ENCODE data around the gene TRIM65. TPM values are rescaled to one million over a fixed set of nuclear protein-coding genes. Genes with fewer than 3 reads are reported as not detected.
"Not testable (repeated sequence)": the region's sequence is repeated elsewhere in the genome, so short reads cannot be mapped to it uniquely, and the experiment has no call there.

Gene TRIM65
- total RNA-seq, 4 donors from 2014 or later = 13.3 to 36.4 (median 27.4) TPM

DNA sequence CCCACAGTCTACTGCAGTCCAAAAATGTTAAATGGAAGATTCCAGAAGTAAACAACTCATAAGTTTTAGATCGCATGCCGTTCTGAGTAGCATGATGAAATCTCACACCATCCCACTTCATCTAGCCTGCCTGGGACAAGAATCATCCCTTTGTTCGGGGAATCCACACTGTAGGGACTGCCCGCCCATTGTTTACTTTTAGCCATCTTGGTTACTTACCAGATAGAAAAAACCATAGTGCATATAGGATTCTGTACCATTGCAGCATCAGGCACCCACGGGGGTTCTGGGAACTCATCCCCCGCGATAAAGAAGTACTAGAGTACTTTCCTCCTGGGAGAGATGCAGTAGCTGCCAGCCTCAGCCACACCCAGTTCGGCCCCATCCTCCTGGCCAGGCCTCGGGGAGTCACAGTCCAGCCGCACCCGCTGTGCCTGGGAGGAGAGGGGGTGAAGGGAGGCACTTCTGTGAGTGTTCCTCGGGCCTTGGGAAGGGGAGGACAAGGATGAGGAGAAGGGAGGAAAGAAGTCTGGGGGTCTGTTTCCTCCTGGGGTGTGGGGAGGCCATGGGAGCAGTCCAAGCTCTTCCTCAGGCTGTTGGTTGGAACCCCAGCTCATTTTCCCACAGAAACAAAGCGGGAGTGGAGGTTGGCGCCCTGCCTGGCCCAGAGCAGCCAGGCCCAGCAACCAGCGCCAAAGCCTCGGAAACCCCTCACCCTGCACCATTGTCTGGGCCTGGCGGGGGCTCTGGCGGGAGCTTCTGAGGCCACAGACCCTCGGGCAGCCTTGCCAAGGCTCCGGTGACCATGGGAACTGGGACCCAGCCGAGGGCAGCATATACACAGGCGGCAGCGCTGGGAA is 27.2 kb downstream of the TRIM65 start:
- 25% methylated on average over 9 of the region's 23 CpGs for WGBS
- DNase-seq (ENCODE audit: extremely low spot score) = no peak
- Histone ChIP-seq H3K27ac (replicated peaks in 1 of 4) (peak overlapping the region; percentile 97 to 99 (median 98)), H3K4me1 (peaks cover 68 to 78% (median 77%) of the 10 kb centered on the region in 4 donors), H3K36me3 (peaks cover 6 to 11% (median 10%) of the 10 kb centered on the region in 4 donors), H3K9me3 (no peaks in the 10 kb centered on the region), H3K4me3 (peak overlapping the region; percentile 42 to 56 (median 44)), H3K27me3 (no peaks in the 10 kb centered on the region)
- no peak for TF ChIP-seq POLR2A (IDR thresholded peaks at IDR 0.05; ENCODE audit: low read depth)
- peak; percentile 52 to 74 for TF ChIP-seq POLR2AphosphoS5 (IDR thresholded peaks at IDR 0.05)
- intact Hi-C loops (cut with DNase I) = no loop called here

DNA sequence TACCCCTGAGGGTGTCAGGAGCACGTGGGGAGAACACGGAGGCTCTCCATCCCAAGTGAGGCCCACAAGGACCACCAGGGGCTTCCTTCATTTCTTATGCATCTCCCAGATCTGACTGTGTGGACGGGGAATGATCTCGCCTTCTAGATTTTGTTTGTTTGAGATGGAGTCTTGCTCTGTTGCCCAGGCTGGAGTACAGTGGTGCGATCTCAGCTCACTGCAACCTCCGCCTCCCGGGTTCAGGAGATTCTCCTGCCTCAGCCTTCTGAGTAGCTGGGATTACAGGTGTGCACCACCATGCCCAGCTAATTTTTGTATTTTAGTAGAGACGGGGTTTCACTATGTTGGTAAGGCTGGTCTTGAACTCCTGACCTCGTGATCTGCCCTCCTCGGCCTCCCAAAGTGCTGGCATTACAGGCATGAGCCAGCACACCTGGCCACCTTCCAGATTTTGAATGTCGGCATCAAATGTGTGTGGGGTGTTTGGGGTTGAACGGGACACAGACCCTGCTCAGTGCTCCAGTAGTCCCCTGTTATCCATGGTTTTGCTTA is 27.9 kb downstream of the TRIM65 start:
- H3K36me3 ChIP-seq; intact Hi-C loops (cut with DNase I); DNase-seq (ENCODE audit: extremely low spot score); H3K9me3 ChIP-seq; H3K27me3 ChIP-seq: not testable (repeated sequence)
- Histone ChIP-seq H3K27ac (replicated peaks in 1 of 4) (peak overlapping the region; percentile 97 to 99 (median 98)), H3K4me3 (peak overlapping the region in 1 of 4 donors; percentile 43), H3K4me1 (peaks cover 67 to 78% (median 77%) of the 10 kb centered on the region in 4 donors)
- WGBS = 77% methylated on average over 12 of the region's 12 CpGs

DNA sequence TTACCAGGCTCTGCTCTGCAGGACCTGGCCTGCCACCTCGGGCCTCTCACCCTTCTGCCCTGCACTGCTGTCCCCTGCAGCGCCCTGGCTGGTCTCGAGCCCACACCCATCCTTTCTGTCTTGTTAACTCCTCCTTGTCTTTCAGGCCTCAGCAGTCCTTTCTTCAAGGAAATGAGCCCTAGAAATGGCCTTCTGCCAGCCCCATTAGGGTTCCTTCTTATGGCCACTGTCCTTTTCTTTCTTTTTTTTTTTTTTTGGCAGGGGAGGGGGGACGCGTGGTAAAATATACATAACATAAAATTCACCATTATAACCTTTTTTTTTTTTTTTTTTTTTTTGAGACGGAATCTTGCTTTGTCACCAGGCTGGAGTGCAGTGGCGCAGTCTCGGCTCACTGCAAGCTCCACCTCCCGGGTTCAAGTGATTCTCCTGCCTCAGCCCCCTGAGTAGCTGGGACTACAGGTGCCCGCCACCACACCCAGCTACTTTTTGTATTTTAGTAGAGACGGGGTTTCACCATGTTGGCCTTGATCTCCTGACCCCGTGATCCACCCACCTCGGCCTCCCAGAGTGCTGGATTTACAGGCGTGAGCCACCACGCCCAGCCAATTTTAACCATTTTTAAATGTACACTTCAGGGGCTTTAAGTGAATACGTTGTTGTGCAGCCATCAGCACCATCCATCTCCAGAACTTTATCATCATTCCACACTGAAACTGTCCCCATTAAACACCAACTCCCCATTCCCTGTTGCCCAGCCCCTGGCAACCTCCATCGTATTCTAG is 31.2 kb downstream of the TRIM65 start:
- WGBS = 79% methylated on average over 17 of the region's 17 CpGs
- Histone ChIP-seq H3K27ac (replicated peaks in 1 of 4) (peak overlapping the region; percentile 75 to 83 (median 81)), H3K4me1 (peaks cover 43 to 74% (median 72%) of the 10 kb centered on the region in 4 donors)
- DNase-seq (ENCODE audit: extremely low spot score); H3K9me3 ChIP-seq; H3K27me3 ChIP-seq; H3K36me3 ChIP-seq; intact Hi-C loops (cut with DNase I); H3K4me3 ChIP-seq: not testable (repeated sequence)

DNA sequence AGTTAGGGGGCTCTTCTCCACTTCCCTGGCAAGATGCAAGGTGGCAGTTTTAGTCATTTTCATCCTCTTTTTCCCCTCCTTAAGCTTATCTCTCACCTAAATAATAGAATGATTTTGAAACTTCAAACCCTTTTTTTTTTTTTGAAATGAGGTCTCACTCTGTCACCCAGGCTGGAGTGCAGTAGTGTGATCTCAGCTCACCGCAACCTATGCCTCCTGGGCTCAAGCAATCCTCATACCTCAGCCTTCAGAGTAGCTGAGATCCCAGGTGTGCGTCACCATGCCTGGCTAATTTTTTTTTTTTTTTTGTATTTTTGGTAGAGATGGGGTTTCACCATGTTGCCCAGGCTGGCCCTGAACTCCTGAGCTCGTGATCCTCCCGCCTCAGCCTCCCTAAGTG is 31.9 kb downstream of the TRIM65 start:
- 75% methylated on average over 4 of the region's 4 CpGs for WGBS
- H3K27me3 ChIP-seq; intact Hi-C loops (cut with DNase I); H3K4me3 ChIP-seq; H3K36me3 ChIP-seq; DNase-seq (ENCODE audit: extremely low spot score); H3K9me3 ChIP-seq: not testable (repeated sequence)
- Histone ChIP-seq H3K27ac (replicated peaks in 1 of 4) (peak overlapping the region; percentile 75 to 83 (median 81)), H3K4me1 (peaks cover 40 to 67% (median 65%) of the 10 kb centered on the region in 4 donors)

DNA sequence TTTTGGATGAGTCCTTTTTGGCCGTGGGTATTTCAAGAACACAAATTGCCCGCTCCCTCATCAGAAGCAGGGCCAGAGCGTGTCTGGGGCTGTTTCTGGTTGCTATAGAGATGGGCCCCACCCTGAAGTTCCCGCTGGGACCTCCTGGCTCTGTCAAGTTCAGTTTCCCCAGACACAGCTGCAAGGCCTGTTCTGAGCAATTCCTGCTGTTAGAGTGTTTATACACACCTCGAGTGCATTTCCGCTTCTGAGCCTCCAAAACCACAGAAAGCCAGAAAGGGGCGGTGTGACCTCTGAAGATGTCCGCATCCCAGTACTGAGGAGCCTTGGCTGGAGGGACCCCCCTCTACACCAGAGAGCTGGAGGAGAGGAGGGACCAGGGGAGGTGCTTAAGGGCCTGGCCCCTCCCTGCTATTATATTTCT is 32.3 kb downstream of the TRIM65 start:
- TF ChIP-seq EP300 (IDR thresholded peaks at IDR 0.05) (no peak), POLR2AphosphoS5 (IDR thresholded peaks at IDR 0.05) (peak; percentile 80 to 84)
- 21% methylated on average over 5 of the region's 8 CpGs for WGBS
- H3K9me3 ChIP-seq = no peaks in the 10 kb centered on the region

DNA sequence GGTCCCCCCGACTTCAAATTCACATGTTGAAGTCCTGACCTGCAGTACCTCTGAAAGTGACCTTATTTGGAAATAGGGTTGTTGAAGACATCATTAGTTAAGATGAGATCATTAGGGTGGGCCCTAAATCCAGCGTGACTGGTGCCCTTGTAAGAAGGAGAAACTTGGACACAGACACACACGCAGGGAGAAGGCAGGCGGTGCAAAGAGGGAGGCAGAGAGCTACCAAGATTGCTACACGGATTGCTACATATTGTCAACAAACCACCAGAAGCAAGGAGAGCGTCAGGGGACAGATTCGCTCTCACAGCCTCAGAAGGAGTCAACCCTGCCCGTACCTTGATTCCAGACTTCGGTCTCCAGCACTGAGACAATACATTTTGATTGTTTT is 34.8 kb downstream of the TRIM65 start:
- WGBS = 51% methylated on average over 9 of the region's 9 CpGs
- no peak for TF ChIP-seq EP300 (IDR thresholded peaks at IDR 0.05)
- peak; percentile 89 to 91 for TF ChIP-seq POLR2AphosphoS5 (IDR thresholded peaks at IDR 0.05)
- TF ChIP-seq, protein P1, sequence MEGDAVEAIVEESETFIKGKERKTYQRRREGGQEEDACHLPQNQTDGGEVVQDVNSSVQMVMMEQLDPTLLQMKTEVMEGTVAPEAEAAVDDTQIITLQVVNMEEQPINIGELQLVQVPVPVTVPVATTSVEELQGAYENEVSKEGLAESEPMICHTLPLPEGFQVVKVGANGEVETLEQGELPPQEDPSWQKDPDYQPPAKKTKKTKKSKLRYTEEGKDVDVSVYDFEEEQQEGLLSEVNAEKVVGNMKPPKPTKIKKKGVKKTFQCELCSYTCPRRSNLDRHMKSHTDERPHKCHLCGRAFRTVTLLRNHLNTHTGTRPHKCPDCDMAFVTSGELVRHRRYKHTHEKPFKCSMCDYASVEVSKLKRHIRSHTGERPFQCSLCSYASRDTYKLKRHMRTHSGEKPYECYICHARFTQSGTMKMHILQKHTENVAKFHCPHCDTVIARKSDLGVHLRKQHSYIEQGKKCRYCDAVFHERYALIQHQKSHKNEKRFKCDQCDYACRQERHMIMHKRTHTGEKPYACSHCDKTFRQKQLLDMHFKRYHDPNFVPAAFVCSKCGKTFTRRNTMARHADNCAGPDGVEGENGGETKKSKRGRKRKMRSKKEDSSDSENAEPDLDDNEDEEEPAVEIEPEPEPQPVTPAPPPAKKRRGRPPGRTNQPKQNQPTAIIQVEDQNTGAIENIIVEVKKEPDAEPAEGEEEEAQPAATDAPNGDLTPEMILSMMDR (IDR thresholded peaks at IDR 0.05) = no peak
- intact Hi-C loops (cut with DNase I) = no loop called here
- no peaks in the 10 kb centered on the region for H3K9me3 ChIP-seq
- peaks cover 37 to 57% (median 48%) of the 10 kb centered on the region in 4 donors for H3K4me1 ChIP-seq
- no peak for DNase-seq (ENCODE audit: extremely low spot score)
- no peaks in the 10 kb centered on the region for H3K27me3 ChIP-seq
- no peak overlapping the region for H3K4me3 ChIP-seq
- peak overlapping the region; percentile 75 to 83 (median 81) for H3K27ac ChIP-seq (replicated peaks in 1 of 4)
- H3K36me3 ChIP-seq = no peaks in the 10 kb centered on the region

More for the DNA sequence above, 32.3 kb downstream of the TRIM65 start:
- peak overlapping the region; percentile 75 to 83 (median 81) for H3K27ac ChIP-seq (replicated peaks in 1 of 4)
- H3K27me3 ChIP-seq = no peaks in the 10 kb centered on the region
- H3K36me3 ChIP-seq = no peaks in the 10 kb centered on the region
- intact Hi-C loops (cut with DNase I) = no loop called here
- no peak overlapping the region for H3K4me3 ChIP-seq
- peaks cover 36 to 62% (median 61%) of the 10 kb centered on the region in 4 donors for H3K4me1 ChIP-seq
- DNase-seq (ENCODE audit: extremely low spot score) = no peak

DNA sequence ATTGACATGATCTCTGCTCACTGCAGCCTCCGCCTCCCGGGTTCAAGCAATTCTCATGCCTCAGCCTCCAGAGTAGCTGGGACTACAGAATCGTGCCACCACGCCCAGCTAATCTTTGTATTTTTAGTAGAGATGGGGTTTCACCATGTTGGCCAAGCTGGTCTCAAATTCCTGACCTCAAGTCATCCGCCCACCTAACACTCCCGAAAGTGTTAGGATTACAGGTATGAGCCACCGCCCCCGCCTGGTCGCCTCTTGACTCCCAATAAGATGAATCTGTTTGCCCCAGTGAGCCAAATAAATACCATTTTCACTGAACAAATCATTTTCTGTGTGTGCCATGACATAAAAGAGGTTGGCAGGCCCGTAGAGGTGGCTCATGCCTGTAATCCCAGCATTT is 37.4 kb downstream of the TRIM65 start:
- DNase-seq (ENCODE audit: extremely low spot score); H3K9me3 ChIP-seq; H3K4me3 ChIP-seq; H3K36me3 ChIP-seq; intact Hi-C loops (cut with DNase I); H3K27me3 ChIP-seq: not testable (repeated sequence)
- 91% methylated on average over 10 of the region's 10 CpGs for WGBS
- peaks cover 33 to 56% (median 49%) of the 10 kb centered on the region in 4 donors for H3K4me1 ChIP-seq
- peak overlapping the region; percentile 55 to 63 (median 60) for H3K27ac ChIP-seq (replicated peaks in 1 of 4)

Data from esophagus muscularis mucosa (tissue), 4 donors.